NCI-H2107 treated with DMSO at 0.1 percent for 48 hours (cell line): ENCODE measurements around the gene OGA.

Experiments
- DNase-seq: peaks from one replicate; lab custom pipeline; 2025; ENCODE audit not compliant: unreplicated experiment; lab: John Stamatoyannopoulos, UW

Gene OGA

DNA sequence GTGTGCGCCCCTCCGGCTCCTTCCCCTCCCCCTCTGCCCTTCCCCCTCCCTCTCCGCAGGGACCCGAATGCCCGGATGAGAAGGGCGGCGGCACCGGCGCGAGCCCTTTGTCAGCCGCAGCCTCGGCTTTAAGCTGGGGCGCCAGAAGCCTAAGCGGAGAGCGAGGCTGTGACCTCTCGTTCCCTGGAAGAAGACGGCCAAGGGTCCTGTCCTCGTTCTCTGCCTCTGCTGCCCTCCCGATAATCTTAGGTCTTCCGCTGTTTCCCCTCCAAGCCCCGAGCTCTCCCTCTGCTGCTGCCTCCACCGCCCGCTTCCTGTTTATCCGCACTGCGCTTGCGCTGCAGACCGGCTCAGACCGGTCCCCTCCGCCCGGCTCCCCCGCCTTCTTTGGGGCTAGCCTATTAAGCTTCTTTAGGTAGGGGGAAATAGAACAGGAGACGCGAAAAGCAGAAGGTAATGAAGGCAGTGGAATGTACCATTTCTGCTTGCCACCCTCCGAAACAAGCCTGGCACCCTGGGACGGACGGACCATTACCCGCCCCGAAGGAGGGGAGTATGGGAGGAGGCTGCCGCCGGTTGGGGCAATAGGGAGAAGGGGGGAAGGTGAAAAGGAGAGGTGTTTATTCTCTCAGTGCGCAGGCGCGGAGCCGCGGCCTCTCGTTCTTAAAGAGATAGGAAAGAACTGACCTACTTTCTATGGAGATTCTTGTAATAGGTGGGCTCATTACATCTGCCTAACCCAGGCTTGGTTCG, at the start of gene OGA:
Gene OGA, minus strand, starts transcription at position 326 of the 753 bp plus-strand sequence. CDS start 422 bp downstream, outside the sequence.
- DNase-seq: peak; percentile 95

DNA sequence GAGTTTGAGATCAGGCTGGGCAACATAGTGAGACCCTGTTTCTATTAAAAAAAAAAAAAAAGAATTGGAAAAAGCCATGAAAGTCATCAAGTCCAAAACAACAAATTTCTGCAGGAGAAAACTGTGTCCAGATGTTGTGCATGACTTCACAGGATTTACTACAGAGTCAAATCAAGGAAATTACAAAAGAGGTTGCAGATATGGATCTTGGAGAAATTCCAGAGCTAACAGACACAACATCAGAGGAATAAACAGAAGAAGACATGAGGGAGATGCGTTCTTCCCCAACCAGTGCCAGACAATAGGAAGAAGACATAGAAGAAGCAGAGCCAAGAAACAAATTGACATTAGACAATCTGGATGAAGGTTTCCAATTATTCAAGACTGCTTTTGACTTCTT, 49.7 kb upstream of the OGA start:
- no peak for DNase-seq

DNA sequence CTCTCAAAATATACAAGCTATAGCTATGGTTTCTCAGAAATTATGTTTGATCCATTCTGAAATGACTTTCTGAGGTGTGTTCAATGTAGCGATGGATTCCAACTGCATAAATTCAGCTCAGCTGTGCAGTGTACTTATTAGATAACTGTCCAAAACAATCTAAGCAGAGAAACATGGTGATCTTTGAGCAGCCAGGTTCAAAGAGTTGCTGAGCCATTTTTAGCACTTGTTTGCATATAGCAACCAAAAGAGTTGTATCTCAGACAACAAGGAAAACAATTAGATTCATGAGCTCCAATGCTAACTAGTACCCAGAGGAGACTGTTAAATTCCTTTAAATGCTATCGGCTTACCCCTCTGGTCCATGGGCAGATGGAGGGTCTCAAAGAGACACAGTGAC, 41.3 kb upstream of the OGA start:
- no peak for DNase-seq

GRCh38 chr10:101858723-101859500, 40.7 kb upstream of the OGA start:
- DNase-seq: no peak

DNA sequence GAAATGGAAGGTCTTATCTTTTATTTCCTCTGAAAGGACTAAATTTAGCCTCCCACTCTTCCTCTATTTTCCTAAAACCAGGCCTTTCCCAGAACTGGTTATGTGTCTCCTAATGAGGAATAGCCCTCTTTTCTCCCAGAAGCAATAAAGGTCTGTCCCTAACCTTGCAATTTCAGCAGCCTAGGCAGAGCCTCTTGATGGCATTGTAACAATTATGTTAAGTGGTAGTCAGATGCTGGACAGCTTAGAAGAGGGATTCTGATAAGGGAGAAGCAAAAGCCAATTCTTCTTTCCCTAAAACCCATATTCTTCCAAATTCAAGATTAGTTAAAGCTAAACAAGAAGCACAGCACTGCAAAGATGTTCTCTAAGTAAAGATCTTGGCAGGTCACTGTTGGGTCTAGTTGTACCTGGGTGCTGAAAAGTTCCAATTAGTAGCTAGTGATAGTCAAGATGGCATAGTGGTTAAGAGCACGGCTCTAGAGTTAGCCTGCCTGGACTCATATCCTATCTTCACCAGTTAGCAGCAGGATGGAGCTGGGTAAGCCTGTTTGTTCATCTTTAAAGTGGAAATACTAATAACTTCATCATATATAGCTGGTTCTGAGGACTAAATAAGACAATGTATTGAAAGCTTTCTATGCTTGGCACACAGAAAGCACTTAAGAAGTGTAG, 39.7 kb upstream of the OGA start:
- no peak for DNase-seq

GRCh38 chr10:101856626-101857025, 38.4 kb upstream of the OGA start:
- no peak for DNase-seq

- no peak for DNase-seq
Measured at GRCh38 chr10:101851411-101852116, 33.3 kb upstream of the OGA start.

DNA sequence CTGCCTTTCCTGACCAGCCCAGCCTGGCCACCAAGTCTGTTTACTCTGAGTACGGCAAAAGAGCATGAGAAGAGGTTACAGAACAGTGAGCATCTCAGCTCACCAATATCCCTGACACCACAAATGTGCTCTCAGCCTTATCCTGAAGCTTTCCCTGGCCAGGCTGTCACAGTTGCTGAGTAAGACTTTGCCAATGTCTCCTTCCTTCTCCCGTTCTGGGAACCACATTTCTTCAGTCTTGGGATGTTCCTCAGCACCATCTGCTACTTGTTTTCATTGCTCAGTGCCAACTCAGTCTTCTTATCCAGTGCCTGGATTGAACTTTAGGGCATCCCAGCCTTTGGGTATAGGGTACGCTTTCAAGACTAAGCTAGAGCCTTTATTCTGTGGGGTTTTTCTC, 32.5 kb upstream of the OGA start:
- no peak for DNase-seq

- no peak for DNase-seq
Measured at GRCh38 chr10:101848894-101849351, 30.7 kb upstream of the OGA start.

- no peak for DNase-seq
Measured at GRCh38 chr10:101848408-101848807, 30.2 kb upstream of the OGA start.

GRCh38 chr10:101845893-101846292, 27.6 kb upstream of the OGA start:
- no peak for DNase-seq

- DNase-seq: peak; percentile 37
Measured at GRCh38 chr10:101843032-101844021, 25.1 kb upstream of the OGA start, which contains the start of gene KCNIP2. KCNIP2 (minus strand) TSS chr10:101843800; CDS start chr10:101843568, 232 bp downstream.

GRCh38 chr10:101841826-101842225, 23.6 kb upstream of the OGA start:
- no peak for DNase-seq

DNA sequence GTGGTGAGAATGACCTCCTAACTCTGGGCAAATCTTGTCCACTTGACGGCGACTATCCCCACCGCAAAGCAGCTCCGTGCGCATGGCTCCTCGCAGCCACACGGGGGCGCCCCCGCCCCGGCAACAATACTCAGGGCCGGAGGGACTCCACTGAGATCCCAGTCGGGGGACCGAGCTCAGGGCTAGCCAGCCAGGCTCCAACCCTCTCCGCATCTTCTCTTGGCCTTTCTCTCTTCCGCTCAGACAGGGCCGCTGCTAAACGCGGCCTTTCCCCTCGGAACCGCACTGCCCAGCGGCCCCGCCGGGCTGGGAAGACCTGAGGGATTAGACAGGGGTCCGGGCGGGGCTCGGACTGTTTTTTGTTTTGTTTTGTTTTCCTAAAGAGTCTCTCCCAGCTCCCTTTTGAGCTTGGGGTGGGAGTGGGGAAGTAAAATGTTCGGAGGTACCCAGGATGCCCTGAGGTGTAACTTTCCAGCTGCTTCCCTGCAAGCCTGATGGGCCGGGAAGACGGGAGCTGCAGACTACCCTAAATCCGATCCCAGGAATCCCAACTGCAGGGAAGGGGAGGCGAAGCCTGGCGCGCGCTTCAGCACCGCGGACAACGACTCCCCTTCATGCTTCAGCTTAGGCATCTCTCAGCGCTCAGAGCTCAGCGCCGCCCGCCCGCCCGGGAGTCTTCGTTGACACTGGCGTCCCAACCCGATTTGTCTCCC, 22.7 kb upstream of the OGA start:
- DNase-seq: peak; percentile 35

DNA sequence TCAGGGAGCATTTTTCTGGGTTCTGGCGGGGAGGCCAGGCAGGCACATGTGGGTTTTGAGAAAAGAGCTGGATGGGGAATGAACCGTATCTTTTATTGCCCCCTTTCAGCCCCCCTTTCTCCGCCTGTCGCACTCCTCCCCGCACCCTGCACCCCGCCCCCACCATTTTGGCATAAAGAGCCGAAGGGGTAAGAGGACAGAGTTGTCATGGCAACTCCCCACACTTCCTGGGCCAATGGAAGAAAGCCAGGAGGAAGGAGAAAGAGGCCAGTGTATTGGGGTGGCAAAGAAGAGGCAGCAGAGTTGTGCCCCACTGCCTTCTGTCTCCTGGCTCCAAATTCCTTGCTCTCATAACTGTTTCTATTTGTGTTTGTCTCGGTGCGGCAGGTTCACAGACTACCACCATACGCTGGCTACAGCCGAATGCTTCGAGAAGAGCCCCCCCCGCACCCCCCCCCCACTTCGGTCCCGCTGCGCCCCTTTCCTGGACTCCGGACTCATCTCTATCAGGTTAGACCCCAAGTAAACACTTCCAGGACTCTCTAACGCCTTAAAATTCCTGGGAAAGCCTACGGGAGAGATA, 21.9 kb upstream of the OGA start:
- no peak for DNase-seq

- DNase-seq: no peak
Measured at GRCh38 chr10:101839416-101840063, 21.3 kb upstream of the OGA start.

- no peak for DNase-seq
Measured at GRCh38 chr10:101839002-101839401, 20.8 kb upstream of the OGA start.

- DNase-seq: no peak
Measured at GRCh38 chr10:101838416-101838970, 20.2 kb upstream of the OGA start.
